HG02885 (cell line): ENCODE measurements around the gene NKX1-1.
"Not testable (repeated sequence)": the region's sequence is repeated elsewhere in the genome, so short reads cannot be mapped to it uniquely, and the experiment has no call there.

Experiments used
- ATAC-seq: cut with Tn5 transposase; IDR thresholded peaks from one replicate; pipeline ENCODE4 v1.9.1; 2021; ENCODE audit warnings: mild to moderate bottlenecking; ENCODE audit not compliant: unreplicated experiment, poor library complexity

The NKX1-1 gene

GRCh38 chr4:1405636-1406393 lies 427 bp downstream of the NKX1-1 start:
- ATAC-seq: no peak

GRCh38 chr4:1405254-1405635 lies 997 bp downstream of the NKX1-1 start:
- no peak for ATAC-seq

GRCh38 chr4:1404573-1405253 lies 1.5 kb downstream of the NKX1-1 start:
- ATAC-seq: no peak

- no peak for ATAC-seq
Measured at GRCh38 chr4:1403591-1404572, 2.4 kb downstream of the NKX1-1 start.

GRCh38 chr4:1403177-1403583 lies 3.1 kb downstream of the NKX1-1 start:
- ATAC-seq: no peak

- no peak for ATAC-seq
Measured at GRCh38 chr4:1402516-1403091, 3.6 kb downstream of the NKX1-1 start.

GRCh38 chr4:1402021-1402515 lies 4.2 kb downstream of the NKX1-1 start:
- ATAC-seq: no peak

- no peak for ATAC-seq
Measured at GRCh38 chr4:1401409-1402020, 4.7 kb downstream of the NKX1-1 start.

- no peak for ATAC-seq
Measured at GRCh38 chr4:1400831-1401408, 5.3 kb downstream of the NKX1-1 start.

- ATAC-seq: no peak
Measured at GRCh38 chr4:1400191-1400805, 5.9 kb downstream of the NKX1-1 start.

- ATAC-seq: no peak
Measured at GRCh38 chr4:1399508-1400190, 6.6 kb downstream of the NKX1-1 start.

- no peak for ATAC-seq
Measured at GRCh38 chr4:1398681-1399507, 7.3 kb downstream of the NKX1-1 start.

- ATAC-seq: no peak
Measured at GRCh38 chr4:1396806-1397455, 9.3 kb downstream of the NKX1-1 start.

- ATAC-seq: no peak
Measured at GRCh38 chr4:1395941-1396805, 10.1 kb downstream of the NKX1-1 start.

- not testable (repeated sequence) for ATAC-seq
Measured at GRCh38 chr4:1395389-1395820, 10.8 kb downstream of the NKX1-1 start.
